Measurements from ENCODE around the gene GSDMA. TPM values are rescaled to one million over a fixed set of nuclear protein-coding genes. Genes with fewer than 3 reads are reported as not detected.

Gene GSDMA
- total RNA-seq, 1 experiment from 2014 or later = not detected

DNA sequence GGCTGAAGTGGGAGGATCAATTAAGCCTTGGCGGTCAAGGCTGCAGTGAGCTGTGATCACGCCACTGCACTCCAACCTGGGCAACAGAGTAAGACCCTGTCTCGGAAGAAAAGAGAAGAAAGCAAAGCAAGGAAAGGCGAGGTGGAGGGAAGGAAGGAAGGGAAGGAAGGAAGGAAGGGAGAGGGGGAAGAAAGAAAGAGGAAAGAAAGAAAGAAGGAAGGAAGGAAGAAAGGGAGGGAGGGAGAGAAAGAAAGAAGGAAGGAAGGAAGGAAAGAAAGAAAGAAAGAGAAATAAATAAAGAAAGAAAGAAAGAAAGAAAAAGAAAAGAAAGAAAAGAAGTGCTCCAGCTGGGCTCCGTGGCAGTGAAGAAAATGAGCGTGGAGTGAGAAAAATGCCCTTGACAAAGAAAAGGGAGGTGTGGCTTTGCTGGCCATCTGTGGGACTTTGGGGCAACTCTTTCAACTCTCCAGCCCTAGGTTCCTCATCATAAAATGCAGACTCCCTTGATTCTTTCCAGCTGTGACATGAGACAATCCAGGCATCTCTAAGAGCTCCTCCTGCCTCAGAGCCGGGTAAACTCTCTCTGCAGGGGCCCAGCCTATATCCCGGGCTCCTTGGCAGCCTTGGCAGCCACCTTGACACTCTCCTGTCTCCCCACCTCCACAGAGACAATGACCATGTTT lies 2.4 kb downstream of the GSDMA start:
- Histone ChIP-seq H3K4me3 (no peak overlapping the region), H3K9me3 (replicated peaks) (no peaks in the 10 kb centered on the region), H3K36me3 (no peaks in the 10 kb centered on the region), H3K4me1 (no peaks in the 10 kb centered on the region), H3K27ac (no peak overlapping the region), H3K27me3 (peaks cover 4% of the 10 kb centered on the region; the same call in 1 of the 2 replicates)
- no peak for DNase-seq

DNA sequence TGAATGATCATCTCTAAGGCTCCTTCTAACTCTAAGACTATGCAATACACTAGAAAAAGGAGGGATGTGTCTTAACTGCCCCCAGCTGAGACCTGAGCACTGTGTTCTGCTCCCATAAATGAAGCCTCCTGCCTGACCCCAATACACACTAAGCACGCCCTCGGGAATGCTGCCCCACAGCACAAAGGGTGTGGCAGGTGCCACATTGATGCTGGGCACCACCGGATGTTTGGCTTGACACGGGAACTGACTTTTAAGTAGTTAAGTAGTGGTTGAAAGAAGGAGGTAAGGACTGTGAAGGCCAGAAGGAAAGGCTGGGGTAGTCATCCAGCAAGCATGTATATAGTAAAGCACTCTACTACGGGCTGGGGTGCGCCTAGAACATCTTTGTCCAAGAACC lies 4.0 kb downstream of the GSDMA start:
- Histone ChIP-seq H3K36me3 (no peaks in the 10 kb centered on the region), H3K9me3 (replicated peaks) (no peaks in the 10 kb centered on the region), H3K4me1 (no peaks in the 10 kb centered on the region), H3K27me3 (peaks cover 12% of the 10 kb centered on the region; the same call in 1 of the 2 replicates), H3K27ac (no peak overlapping the region), H3K4me3 (no peak overlapping the region)
- DNase-seq = no peak

DNA sequence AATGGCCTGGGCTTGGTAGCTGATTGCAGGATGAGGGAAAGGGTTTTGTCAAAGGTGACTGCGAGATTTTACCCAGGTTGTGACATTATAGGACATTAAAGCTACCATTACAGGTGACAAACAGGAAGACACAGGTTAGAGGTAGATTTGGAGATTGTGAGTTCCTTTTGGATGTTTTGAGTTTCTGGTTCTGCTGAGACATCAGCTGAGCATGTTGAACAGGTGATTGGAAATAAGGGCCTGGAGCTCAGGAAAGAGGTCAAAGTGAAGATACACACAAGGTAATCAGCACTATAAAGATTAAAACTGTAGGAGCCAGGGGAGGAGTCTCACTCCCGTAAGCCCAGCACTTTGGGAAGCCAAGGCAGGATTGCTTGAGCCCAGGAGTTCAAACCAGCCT lies 6.0 kb downstream of the GSDMA start:
- H3K4me3 ChIP-seq = no peak overlapping the region
- H3K27me3 ChIP-seq = peaks cover 12% of the 10 kb centered on the region; the same call in 1 of the 2 replicates
- H3K27ac ChIP-seq = no peak overlapping the region
- DNase-seq = no peak
- H3K36me3 ChIP-seq = no peaks in the 10 kb centered on the region
- no peaks in the 10 kb centered on the region for H3K9me3 ChIP-seq (replicated peaks)
- no peaks in the 10 kb centered on the region for H3K4me1 ChIP-seq

DNA sequence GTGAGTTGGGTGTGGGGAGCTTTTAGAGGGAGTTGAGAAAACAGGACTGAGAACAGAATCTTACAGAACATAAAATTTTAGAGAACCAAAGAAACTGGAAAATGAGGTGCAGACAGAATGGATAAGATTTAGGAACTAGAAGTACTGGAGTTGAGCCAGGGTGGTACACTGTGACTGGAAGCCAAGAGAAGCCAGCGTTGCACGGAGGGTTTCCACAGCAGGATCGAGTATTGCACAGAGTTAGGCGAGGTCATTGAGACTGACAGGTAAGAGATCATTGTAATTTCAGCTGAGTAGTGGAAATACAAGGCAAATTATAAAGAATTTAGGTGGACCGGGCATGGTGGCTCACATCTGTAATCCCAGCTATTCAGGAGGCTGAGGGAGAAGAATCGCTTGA lies 6.6 kb downstream of the GSDMA start:
- H3K9me3 ChIP-seq (replicated peaks) = no peaks in the 10 kb centered on the region
- no peaks in the 10 kb centered on the region for H3K36me3 ChIP-seq
- H3K4me1 ChIP-seq = no peaks in the 10 kb centered on the region
- H3K27ac ChIP-seq = no peak overlapping the region
- no peak for DNase-seq
- no peak overlapping the region for H3K4me3 ChIP-seq
- peaks cover 17% of the 10 kb centered on the region; the same call in 1 of the 2 replicates for H3K27me3 ChIP-seq

DNA sequence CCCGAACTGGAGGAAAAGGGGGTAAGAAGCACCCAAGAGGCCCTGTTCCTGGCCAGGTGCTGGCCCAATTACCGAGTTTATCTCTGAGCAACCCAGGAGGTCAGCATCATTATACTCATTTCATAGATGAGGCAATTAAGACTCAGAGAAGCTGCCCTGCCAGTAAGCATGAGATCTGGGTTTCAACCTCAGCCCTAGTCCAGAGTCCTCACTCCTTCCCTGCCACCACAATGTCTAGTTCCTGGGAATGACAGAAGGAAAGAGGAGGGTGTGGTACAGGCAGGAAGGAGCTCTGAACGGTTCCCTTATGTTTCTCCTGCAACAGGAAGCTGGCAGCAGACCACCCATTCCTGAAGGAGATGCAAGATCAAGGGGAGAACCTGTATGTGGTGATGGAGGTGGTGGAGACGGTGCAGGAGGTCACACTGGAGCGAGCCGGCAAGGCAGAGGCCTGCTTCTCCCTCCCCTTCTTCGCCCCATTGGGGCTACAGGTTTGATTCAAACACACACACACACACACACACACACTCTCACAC lies 7.4 kb downstream of the GSDMA start:
- no peak overlapping the region for H3K27ac ChIP-seq
- no peaks in the 10 kb centered on the region for H3K4me1 ChIP-seq
- H3K27me3 ChIP-seq = peaks cover 18% of the 10 kb centered on the region; the same call in 1 of the 2 replicates
- H3K4me3 ChIP-seq = no peak overlapping the region
- H3K36me3 ChIP-seq = no peaks in the 10 kb centered on the region
- H3K9me3 ChIP-seq (replicated peaks) = no peaks in the 10 kb centered on the region
- no peak for DNase-seq

DNA sequence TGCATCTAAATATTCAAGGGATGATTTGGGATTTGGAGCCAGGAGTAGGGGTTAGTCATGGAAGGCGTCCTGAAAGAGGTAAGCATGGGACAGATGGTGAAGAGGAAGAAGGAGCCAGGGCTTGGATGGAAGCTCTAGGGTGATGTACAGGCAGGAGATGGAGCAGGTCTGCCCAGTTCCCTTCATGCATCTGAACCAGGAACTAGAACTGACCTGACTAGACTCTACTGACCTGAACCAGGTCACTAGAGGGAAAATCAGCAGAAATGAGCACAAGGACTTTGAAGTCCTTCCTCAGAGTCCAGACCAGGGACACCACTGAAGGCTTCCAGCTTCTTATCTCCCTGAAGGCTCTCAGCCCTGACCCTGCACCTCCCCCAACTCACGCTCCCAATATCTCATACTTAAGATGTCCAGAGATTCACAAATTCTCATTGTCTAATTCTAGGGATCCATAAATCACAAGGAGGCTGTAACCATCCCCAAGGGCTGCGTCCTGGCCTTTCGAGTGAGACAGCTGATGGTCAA lies 8.3 kb downstream of the GSDMA start:
- no peaks in the 10 kb centered on the region for H3K36me3 ChIP-seq
- H3K9me3 ChIP-seq (replicated peaks) = no peaks in the 10 kb centered on the region
- H3K4me3 ChIP-seq = no peak overlapping the region
- H3K27ac ChIP-seq = no peak overlapping the region
- DNase-seq = no peak
- peaks cover 13% of the 10 kb centered on the region; the same call in 1 of the 2 replicates for H3K27me3 ChIP-seq
- no peaks in the 10 kb centered on the region for H3K4me1 ChIP-seq

DNA sequence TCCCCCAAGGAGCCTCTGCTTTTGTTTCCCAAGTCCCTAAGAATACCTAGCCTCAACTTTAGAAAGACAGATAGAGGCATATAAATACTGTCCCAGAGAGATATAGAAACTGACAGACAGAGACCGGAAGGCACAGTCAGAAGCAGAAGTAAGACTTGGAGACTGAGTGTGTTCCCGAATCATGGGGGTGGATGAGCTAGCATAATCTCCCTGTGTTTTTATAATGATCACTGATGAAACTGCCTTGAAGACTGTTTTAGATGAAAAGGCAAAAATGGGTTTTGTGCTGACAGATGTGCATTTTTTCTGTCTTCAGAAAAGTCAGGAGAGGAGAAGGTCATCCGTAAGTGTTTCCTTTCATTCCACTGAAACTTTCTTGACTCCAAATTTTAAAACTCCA lies 9.5 kb downstream of the GSDMA start:
- Histone ChIP-seq H3K27ac (no peak overlapping the region), H3K4me1 (no peaks in the 10 kb centered on the region), H3K9me3 (replicated peaks) (no peaks in the 10 kb centered on the region), H3K4me3 (no peak overlapping the region), H3K27me3 (peaks cover 13% of the 10 kb centered on the region; the same call in 1 of the 2 replicates), H3K36me3 (no peaks in the 10 kb centered on the region)
- DNase-seq = no peak

DNA sequence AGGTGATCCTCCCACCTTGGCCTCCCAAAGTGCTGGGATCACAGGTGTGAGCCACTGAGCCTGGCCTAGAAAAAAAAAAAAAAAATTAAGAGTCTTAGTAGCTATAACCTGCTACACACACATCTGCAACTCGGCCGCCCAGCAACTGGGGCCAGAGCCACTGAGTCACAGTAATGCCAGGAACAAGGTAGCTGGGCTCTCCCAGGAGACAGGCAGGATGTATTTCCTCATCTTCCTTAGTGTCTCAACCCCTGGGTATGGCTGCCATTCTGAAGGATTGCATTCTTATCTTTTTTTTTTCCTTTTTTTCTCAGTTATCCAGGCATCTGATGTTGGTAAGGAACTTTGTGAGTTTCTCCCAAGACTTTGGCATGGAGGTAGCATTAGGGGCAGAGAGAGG lies 10.7 kb downstream of the GSDMA start:
- H3K27me3 ChIP-seq = peaks cover 13% of the 10 kb centered on the region; the same call in 1 of the 2 replicates
- DNase-seq = no peak
- H3K36me3 ChIP-seq = no peaks in the 10 kb centered on the region
- H3K4me1 ChIP-seq = no peaks in the 10 kb centered on the region
- H3K9me3 ChIP-seq (replicated peaks) = no peaks in the 10 kb centered on the region
- H3K4me3 ChIP-seq = no peak overlapping the region
- no peak overlapping the region for H3K27ac ChIP-seq

DNA sequence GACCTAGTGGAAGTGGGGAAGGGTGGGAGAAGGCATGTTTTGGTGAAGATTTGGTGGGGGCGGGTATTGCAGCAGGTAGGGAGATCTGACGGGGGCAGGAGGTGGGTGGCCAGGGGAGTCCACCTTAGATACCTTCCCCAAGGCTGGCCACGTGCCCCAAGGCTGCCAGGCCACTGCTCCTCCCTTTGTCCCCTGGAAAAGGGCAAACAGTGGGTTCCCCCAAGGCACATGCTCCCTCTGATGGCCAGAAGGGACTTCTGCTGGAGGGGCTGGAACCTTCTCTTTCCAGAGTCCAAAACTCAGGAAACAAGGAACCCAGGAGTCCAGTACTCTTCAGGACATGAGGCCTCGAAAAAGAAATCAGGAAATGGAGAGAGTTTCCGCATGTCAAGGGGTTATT lies 11.6 kb downstream of the GSDMA start:
- Histone ChIP-seq H3K27ac (no peak overlapping the region), H3K9me3 (replicated peaks) (no peaks in the 10 kb centered on the region), H3K36me3 (no peaks in the 10 kb centered on the region), H3K27me3 (peaks cover 13% of the 10 kb centered on the region; the same call in 1 of the 2 replicates), H3K4me3 (no peak overlapping the region), H3K4me1 (peaks cover 4% of the 10 kb centered on the region)
- DNase-seq = no peak

DNA sequence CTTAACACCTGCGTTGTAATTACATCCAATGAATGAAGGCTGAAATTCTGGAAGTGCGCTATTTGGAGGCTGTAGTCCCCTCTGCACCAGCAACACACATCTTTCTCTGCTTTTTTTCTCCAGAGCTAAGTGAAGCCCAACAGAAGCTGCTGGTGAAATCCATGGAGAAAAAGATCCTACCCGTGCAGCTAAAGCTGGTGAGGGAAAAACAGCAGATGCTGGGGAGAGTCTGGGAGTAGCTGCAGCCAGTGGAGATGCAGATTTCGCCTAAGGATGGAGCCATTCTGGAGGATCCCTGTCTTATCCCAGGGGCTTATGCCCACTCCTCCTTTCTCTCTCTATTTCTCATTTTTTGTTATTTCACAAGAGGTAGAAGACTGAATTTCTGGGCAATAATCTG lies 13.0 kb downstream of the GSDMA start:
- no peak for DNase-seq
- no peak overlapping the region for H3K27ac ChIP-seq
- peaks cover 6% of the 10 kb centered on the region for H3K4me1 ChIP-seq
- H3K9me3 ChIP-seq (replicated peaks) = no peaks in the 10 kb centered on the region
- H3K4me3 ChIP-seq = no peak overlapping the region
- peaks cover 13% of the 10 kb centered on the region; the same call in 1 of the 2 replicates for H3K27me3 ChIP-seq
- no peaks in the 10 kb centered on the region for H3K36me3 ChIP-seq

DNA sequence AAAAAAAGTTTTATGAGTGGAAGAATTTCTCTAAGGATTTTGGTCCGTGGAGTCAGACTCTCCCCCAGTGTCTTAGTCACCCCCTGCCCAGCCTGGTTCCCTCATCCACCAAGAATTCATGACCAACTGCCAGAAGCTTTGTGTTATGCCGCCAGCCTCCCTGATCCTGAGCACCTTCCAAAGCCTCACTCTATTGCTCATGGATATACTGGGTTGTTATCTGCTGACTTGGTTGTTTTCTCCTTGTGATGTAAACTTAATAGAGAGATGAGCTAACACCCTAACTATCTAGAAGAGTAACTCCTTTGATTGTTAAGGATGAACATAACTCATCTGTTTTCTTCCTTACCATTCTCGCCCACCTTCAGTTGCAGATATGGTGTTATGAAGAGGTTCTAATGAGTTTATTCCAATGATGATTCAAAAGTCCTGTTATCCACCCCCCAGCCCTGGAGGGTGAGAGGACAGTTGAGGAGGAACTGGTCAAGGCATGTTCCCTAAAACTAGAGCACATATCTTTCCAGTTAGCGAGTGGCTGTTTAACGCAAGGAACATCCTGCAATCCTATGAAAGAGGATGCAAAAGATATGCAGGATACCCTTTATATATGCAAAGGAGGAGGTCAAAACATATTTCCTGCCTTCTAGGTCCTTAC lies 16.3 kb downstream of the GSDMA start:
- Histone ChIP-seq H3K4me1 (peaks cover 10% of the 10 kb centered on the region), H3K27ac (no peak overlapping the region), H3K27me3 (0 out of 2 replicates have a peak, but pooled peaks cover 3% of the 10 kb centered on the region), H3K36me3 (peaks cover under 1% of the 10 kb centered on the region; the same call in 1 of the 2 replicates), H3K9me3 (replicated peaks) (no peaks in the 10 kb centered on the region), H3K4me3 (peak overlapping the region; percentile 78; the same call in 1 of the 2 replicates)
- peak; percentile 15 to 18 for DNase-seq

DNA sequence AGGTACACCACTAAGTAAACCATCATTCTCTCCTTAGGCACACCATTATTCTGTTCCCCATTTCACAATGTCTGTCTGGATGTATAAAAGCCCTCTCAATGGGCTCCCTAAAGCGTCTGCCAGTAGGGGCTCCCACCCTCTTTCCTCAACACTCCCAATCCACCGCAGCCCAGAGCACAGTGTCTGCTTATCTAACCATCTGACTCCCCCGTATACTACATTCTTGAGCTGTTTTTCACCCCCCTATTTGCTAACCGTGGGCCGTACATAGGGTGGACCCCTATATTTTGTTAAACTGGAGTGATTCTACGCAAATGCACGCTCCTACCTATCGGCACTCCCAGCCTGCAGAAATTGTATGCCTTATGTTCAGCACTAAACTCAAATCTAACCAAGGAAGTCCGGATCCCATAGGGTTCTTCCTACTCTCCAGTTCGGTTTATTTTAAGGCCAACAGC lies 17.1 kb downstream of the GSDMA start:
- Histone ChIP-seq H3K27me3 (no peaks in the 10 kb centered on the region), H3K4me1 (peaks cover 10% of the 10 kb centered on the region), H3K36me3 (peaks cover 8% of the 10 kb centered on the region; the same call in 1 of the 2 replicates), H3K9me3 (replicated peaks) (no peaks in the 10 kb centered on the region), H3K4me3 (peak overlapping the region; percentile 78), H3K27ac (peak overlapping the region; percentile 88)
- DNase-seq = peak; percentile 47 to 73

DNA sequence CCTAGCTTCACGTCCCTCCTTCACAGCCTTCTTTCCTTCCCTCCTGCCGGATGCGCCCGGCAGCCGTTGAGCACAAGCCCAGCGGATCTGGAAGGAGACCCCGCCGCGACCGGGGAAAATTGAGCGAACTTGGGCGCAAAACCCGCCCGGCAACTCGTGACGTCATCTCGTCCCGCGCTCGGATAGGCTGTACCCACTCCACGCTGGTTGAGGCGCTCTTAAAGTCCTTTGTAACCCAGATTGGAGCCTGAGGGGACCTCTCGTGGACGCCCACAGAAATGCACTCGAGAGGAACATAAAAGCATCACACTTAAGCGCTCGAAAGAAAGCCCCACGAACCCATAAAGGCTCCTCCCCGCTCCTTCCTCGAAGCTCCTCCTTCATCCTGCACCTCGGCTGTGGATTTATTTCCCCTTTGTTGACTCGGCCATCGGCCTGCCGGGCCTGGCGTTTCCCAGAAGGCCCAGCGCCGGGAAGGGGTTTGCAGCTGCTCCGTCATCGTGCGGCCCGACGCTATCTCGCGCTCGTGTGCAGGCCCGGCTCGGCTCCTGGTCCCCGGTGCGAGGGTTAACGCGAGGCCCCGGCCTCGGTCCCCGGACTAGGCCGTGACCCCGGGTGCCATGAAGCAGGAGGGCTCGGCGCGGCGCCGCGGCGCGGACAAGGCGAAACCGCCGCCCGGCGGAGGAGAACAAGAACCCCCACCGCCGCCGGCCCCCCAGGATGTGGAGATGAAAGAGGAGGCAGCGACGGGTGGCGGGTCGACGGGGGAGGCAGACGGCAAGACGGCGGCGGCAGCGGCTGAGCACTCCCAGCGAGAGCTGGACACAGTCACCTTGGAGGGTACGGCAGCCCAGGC lies 17.8 kb downstream of the GSDMA start, which contains the start of gene PSMD3:
PSMD3 (plus strand) TSS at position 457 of the 856 bp plus-strand sequence; CDS start at position 621, 164 bp downstream.
- no peaks in the 10 kb centered on the region for H3K27me3 ChIP-seq
- peak within 1 kb of the TSS; percentile 88 for H3K27ac ChIP-seq
- no peaks in the 10 kb centered on the region for H3K9me3 ChIP-seq (replicated peaks)
- peak; percentile 98 to 100 for DNase-seq
- H3K36me3 ChIP-seq = peaks cover 14% of the 10 kb centered on the region
- H3K4me3 ChIP-seq = peak within 1 kb of the TSS; percentile 78
- H3K4me1 ChIP-seq = peaks cover 10% of the 10 kb centered on the region

DNA sequence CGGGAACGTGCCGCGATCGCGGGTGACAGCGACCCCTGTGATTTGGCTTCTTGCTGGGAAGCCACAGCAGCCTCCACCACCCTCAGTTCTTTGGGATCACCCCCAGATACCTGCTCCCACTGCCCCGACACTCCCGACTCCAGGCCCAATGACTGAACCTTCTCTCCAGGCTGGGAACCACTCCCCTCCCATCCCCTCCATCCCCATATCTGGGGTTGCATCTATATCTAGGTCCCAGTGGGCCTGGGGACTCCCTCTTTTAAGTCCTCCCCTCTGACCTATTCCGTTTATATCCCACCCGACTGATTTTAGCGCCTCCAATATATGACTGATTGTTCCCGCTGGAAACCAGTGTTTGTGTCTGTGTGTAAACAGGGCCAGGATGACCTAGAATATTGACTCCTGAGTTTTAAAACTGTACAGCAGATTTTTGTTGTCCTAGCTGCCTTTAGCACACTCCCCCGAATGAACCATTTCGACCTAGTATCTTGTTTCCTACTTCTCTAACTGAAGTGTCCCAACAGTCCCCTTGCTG lies 18.5 kb downstream of the GSDMA start:
- H3K27ac ChIP-seq = peak overlapping the region; percentile 88
- H3K4me1 ChIP-seq = peaks cover 10% of the 10 kb centered on the region
- peaks cover 21% of the 10 kb centered on the region for H3K36me3 ChIP-seq
- peak overlapping the region; percentile 78 for H3K4me3 ChIP-seq
- no peaks in the 10 kb centered on the region for H3K9me3 ChIP-seq (replicated peaks)
- no peaks in the 10 kb centered on the region for H3K27me3 ChIP-seq
- DNase-seq = peak in 1 of 2 experiments; percentile 27
